ENCODE results near the gene BST2.

GRCh38 chr19:17365361-17365760 lies 40.1 kb downstream of the BST2 start:
- no peak for TF ChIP-seq POLR2AphosphoS5 (IDR thresholded peaks at IDR 0.05)
- TF ChIP-seq CTCF (IDR thresholded peaks at IDR 0.05) = no peak

Data from upper lobe of left lung (tissue), 4 donors.